DMS53 treated with DMSO at 0.1 percent for 48 hours (cell line): ENCODE measurements around the gene TBC1D16.

ENCODE experiments used
- DNase-seq: peaks from one replicate; lab custom pipeline; 2025; ENCODE audit not compliant: unreplicated experiment; lab: John Stamatoyannopoulos, UW

The TBC1D16 gene

GRCh38 chr17:80035687-80035936, at the start of gene TBC1D16:
Gene TBC1D16, minus strand, starts transcription at chr17:80035872. Its CDS starts 22,325 bp downstream, at chr17:80013547.
- DNase-seq, result no peak

GRCh38 chr17:80084773-80085172, 49.1 kb upstream of the TBC1D16 start:
- DNase-seq, result no peak

- DNase-seq, result no peak
Measured at GRCh38 chr17:80083136-80083661, 47.5 kb upstream of the TBC1D16 start.

- peak; percentile 58 for DNase-seq
Measured at GRCh38 chr17:80082403-80083135, 46.9 kb upstream of the TBC1D16 start.

GRCh38 chr17:80081596-80081995, 45.9 kb upstream of the TBC1D16 start:
- no peak for DNase-seq

- no peak for DNase-seq
Measured at GRCh38 chr17:80080081-80080480, 44.4 kb upstream of the TBC1D16 start.

GRCh38 chr17:80072410-80072809, 36.7 kb upstream of the TBC1D16 start:
- no peak for DNase-seq

- DNase-seq, result no peak
Measured at GRCh38 chr17:80071116-80071841, 35.6 kb upstream of the TBC1D16 start.

GRCh38 chr17:80070375-80071115, 34.9 kb upstream of the TBC1D16 start:
- no peak for DNase-seq

GRCh38 chr17:80068301-80069222, 32.9 kb upstream of the TBC1D16 start:
- DNase-seq, result no peak

- DNase-seq, result no peak
Measured at GRCh38 chr17:80067393-80067986, 31.8 kb upstream of the TBC1D16 start.

GRCh38 chr17:80065478-80066170, 30.0 kb upstream of the TBC1D16 start:
- no peak for DNase-seq

GRCh38 chr17:80064696-80065095, 29.0 kb upstream of the TBC1D16 start:
- DNase-seq, result no peak

- DNase-seq, result peak; percentile 78
Measured at GRCh38 chr17:80063830-80064585, 28.3 kb upstream of the TBC1D16 start.

- DNase-seq, result no peak
Measured at GRCh38 chr17:80061421-80061820, 25.7 kb upstream of the TBC1D16 start.

- DNase-seq, result no peak
Measured at GRCh38 chr17:80060644-80061043, 25.0 kb upstream of the TBC1D16 start.

GRCh38 chr17:80058311-80058955, 22.8 kb upstream of the TBC1D16 start:
- no peak for DNase-seq

GRCh38 chr17:80055597-80055996, 19.9 kb upstream of the TBC1D16 start:
- no peak for DNase-seq

- no peak for DNase-seq
Measured at GRCh38 chr17:80053102-80053501, 17.4 kb upstream of the TBC1D16 start.
